CD4-positive, alpha-beta T cell (primary cell): ENCODE measurements around the gene TAS2R31. TPM values are rescaled to one million over a fixed set of nuclear protein-coding genes. Genes with fewer than 3 reads are reported as not detected.

Experiments
- ATAC-seq: fragments of 200-7000 bp; cut with Tn5 transposase; one replicate; pipeline ENCODE4 v1.10.0; 2022; ENCODE audit warnings: mild to moderate bottlenecking; ENCODE audit not compliant: poor library complexity
- CTCF ChIA-PET: fragments of 350-600 bp; sonication (Branson Sonifier 250); formaldehyde crosslinking; loops from one replicate; lab custom pipeline; 2021; ENCODE audit warnings: antibody characterized with exemption, inconsistent platforms; lab: Charles Lee
- POLR2A ChIA-PET: fragments of 350-600 bp; sonication (Branson Sonifier 250); formaldehyde crosslinking; loops from one replicate; lab custom pipeline; 2021; ENCODE audit warnings: antibody characterized with exemption, inconsistent platforms; lab: Charles Lee
- DNase-seq, 14 experiments: peaks; one replicate each; pipeline ENCODE4 v3.0.0-alpha.2; 2013 to 2020; ENCODE audit warnings: mixed read lengths in 2 of 14
- H3K27ac ChIP-seq, 2 donors: one replicate each; pipeline versions ENCODE4 v1.5.1 to v1.7.0; 2013; ENCODE audit warnings: low read length in 2 of 2, low read depth in 1 of 2, mild to moderate bottlenecking in 1 of 2
- H3K27me3 ChIP-seq, 2 experiments: 1 replicate in 1 of 2; 2 replicates in 1 of 2; pipeline versions ENCODE4 v1.6.1 to v1.7.0; 2013; ENCODE audit warnings: low read length in 2 of 2, control low read depth in 1 of 2, mild to moderate bottlenecking in 1 of 2, moderate library complexity in 1 of 2; ENCODE audit not compliant: insufficient read depth in 2 of 2, control insufficient read depth in 1 of 2
- H3K36me3 ChIP-seq: one replicate; pipeline ENCODE4 v1.6.1; 2013; ENCODE audit warnings: low read length, control low read depth; ENCODE audit not compliant: insufficient read depth
- H3K4me1 ChIP-seq: one replicate; pipeline ENCODE4 v1.6.1; 2013; ENCODE audit warnings: low read length, control low read depth; ENCODE audit not compliant: insufficient read depth
- H3K4me3 ChIP-seq: one replicate; pipeline ENCODE4 v1.5.1; 2013; ENCODE audit warnings: mild to moderate bottlenecking, low read length, moderate library complexity
- H3K9me3 ChIP-seq, 2 experiments: 1 replicate in 1 of 2; 2 replicates in 1 of 2; pipeline versions ENCODE4 v1.6.1 to v1.7.0; 2013; ENCODE audit warnings: low read length in 2 of 2, mild to moderate bottlenecking in 2 of 2, control low read depth in 1 of 2, moderate library complexity in 1 of 2; ENCODE audit not compliant: control insufficient read depth in 1 of 2, insufficient read depth in 1 of 2
- H3K27ac Mint-ChIP-seq: one replicate; pipeline ENCODE4 v1.8.0; 2020; ENCODE audit warnings: mixed read lengths
- H3K27me3 Mint-ChIP-seq: one replicate; pipeline ENCODE4 v1.8.0; 2021; ENCODE audit warnings: mixed read lengths
- H3K36me3 Mint-ChIP-seq: one replicate; pipeline ENCODE4 v1.8.0; 2021; ENCODE audit warnings: low read depth, mixed read lengths
- H3K4me1 Mint-ChIP-seq: one replicate; pipeline ENCODE4 v1.8.0; 2021; ENCODE audit warnings: low read depth, mixed read lengths
- H3K4me3 Mint-ChIP-seq: one replicate; pipeline ENCODE4 v1.8.0; 2020; ENCODE audit warnings: mild to moderate bottlenecking, mixed read lengths
- H3K9me3 Mint-ChIP-seq: one replicate; pipeline ENCODE4 v1.8.0; 2020; ENCODE audit warnings: mixed read lengths
- intact Hi-C, 2 experiments: fragments of 100-400 bp; cut with DNase I in 1 of 2; cut with micrococcal nuclease in 1 of 2; formaldehyde crosslinking; loops; one replicate each; pipeline versions ENCODE4 v1.15.1 to v1.9.0; 2023 to 2025; cut with DNase I, micrococcal nuclease
- polyA plus RNA-seq, 2 donors: library from polyadenylated mRNA; unstranded; fragments of 120-200 nt; gene quantifications; one replicate each; pipeline ENCODE4 v1.2.1, GENCODE V29; 2013
- total RNA-seq, 174 experiments: library from RNA in 2 of 174; stranded (reverse) in 2 of 174; gene quantifications; one replicate each; pipeline ENCODE4 v1.2.3 and lab custom pipeline; 2021 to 2026
- TF ChIP-seq, protein P1 (sequence below): fragments of 200-600 bp; IDR thresholded peaks from one replicate; pipeline ENCODE4 v1.8.0; 2022; ENCODE audit warnings: antibody characterized with exemption, mild to moderate bottlenecking

Gene TAS2R31, protein sequence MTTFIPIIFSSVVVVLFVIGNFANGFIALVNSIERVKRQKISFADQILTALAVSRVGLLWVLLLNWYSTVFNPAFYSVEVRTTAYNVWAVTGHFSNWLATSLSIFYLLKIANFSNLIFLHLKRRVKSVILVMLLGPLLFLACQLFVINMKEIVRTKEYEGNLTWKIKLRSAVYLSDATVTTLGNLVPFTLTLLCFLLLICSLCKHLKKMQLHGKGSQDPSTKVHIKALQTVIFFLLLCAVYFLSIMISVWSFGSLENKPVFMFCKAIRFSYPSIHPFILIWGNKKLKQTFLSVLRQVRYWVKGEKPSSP
- total RNA-seq = 1 to 10 TPM; 1.7 to 1.9 TPM
- polyA plus RNA-seq (2013, experiment 1 of 2) = 1.0 TPM
- 1.6 TPM for polyA plus RNA-seq (2013, experiment 2 of 2)
- 0.31 to 9.6 (median 1.4) reads per million in 172 experiments for total RNA-seq (lab: John Stamatoyannopoulos, UW)

GRCh38 chr12:11031307-11031706 is at the start of gene TAS2R31:
Gene TAS2R31 (minus strand): TSS chr12:11031407. CDS start chr12:11031335, 72 bp downstream.
- DNase-seq = no peak
- Mint-ChIP-seq H3K27me3 (no peaks in the 10 kb centered on the region), H3K9me3 (no peaks in the 10 kb centered on the region), H3K27ac (no peak within 1 kb of the TSS), H3K4me3 (no peak within 1 kb of the TSS), H3K36me3 (peaks cover 69% of the 10 kb centered on the region), H3K4me1 (no peaks in the 10 kb centered on the region)
- Histone ChIP-seq H3K4me3 (no peak within 1 kb of the TSS), H3K9me3 (no peaks in the 10 kb centered on the region), H3K4me1 (no peaks in the 10 kb centered on the region), H3K27me3 (no peaks in the 10 kb centered on the region), H3K36me3 (peaks cover 9% of the 10 kb centered on the region), H3K27ac (no peak within 1 kb of the TSS)
- intact Hi-C loops = no loop called here
- no peak for ATAC-seq
- TF ChIP-seq, protein P1, sequence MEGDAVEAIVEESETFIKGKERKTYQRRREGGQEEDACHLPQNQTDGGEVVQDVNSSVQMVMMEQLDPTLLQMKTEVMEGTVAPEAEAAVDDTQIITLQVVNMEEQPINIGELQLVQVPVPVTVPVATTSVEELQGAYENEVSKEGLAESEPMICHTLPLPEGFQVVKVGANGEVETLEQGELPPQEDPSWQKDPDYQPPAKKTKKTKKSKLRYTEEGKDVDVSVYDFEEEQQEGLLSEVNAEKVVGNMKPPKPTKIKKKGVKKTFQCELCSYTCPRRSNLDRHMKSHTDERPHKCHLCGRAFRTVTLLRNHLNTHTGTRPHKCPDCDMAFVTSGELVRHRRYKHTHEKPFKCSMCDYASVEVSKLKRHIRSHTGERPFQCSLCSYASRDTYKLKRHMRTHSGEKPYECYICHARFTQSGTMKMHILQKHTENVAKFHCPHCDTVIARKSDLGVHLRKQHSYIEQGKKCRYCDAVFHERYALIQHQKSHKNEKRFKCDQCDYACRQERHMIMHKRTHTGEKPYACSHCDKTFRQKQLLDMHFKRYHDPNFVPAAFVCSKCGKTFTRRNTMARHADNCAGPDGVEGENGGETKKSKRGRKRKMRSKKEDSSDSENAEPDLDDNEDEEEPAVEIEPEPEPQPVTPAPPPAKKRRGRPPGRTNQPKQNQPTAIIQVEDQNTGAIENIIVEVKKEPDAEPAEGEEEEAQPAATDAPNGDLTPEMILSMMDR = no peak
- POLR2A ChIA-PET = no interaction called here
- CTCF ChIA-PET = no interaction called here

- H3K27me3 Mint-ChIP-seq = no peaks in the 10 kb centered on the region
- Histone ChIP-seq H3K27me3 (no peaks in the 10 kb centered on the region), H3K27ac (no peak overlapping the region), H3K9me3 (no peaks in the 10 kb centered on the region), H3K36me3 (no peaks in the 10 kb centered on the region), H3K4me1 (no peaks in the 10 kb centered on the region), H3K4me3 (no peak overlapping the region)
- ChIA-PET POLR2A (no interaction called here), CTCF (interaction anchor here (1.4 kb wide), 1 partner anchor 13 kb away, joined by 3 read pairs; no protein-coding TSS in a partner anchor)
- H3K9me3 Mint-ChIP-seq = peaks cover 4% of the 10 kb centered on the region
- TF ChIP-seq, protein P1 = no peak
- ATAC-seq (no peak), DNase-seq (no peak)
- no peak overlapping the region for H3K4me3 Mint-ChIP-seq
- H3K27ac Mint-ChIP-seq = no peak overlapping the region
- intact Hi-C loops = no loop called here
- peaks cover 60% of the 10 kb centered on the region for H3K36me3 Mint-ChIP-seq
- H3K4me1 Mint-ChIP-seq = peaks cover 52% of the 10 kb centered on the region
Observed at GRCh38 chr12:11078246-11078645, 47.0 kb upstream of the TAS2R31 start.

- TF ChIP-seq, protein P1 = no peak
- Mint-ChIP-seq H3K27me3 (no peaks in the 10 kb centered on the region), H3K27ac (no peak overlapping the region), H3K4me3 (no peak overlapping the region), H3K36me3 (peaks cover 56% of the 10 kb centered on the region), H3K4me1 (peaks cover 52% of the 10 kb centered on the region), H3K9me3 (peaks cover 1% of the 10 kb centered on the region)
- intact Hi-C loops = no loop called here
- Histone ChIP-seq H3K4me1 (no peaks in the 10 kb centered on the region), H3K27ac (no peak overlapping the region), H3K4me3 (no peak overlapping the region), H3K36me3 (no peaks in the 10 kb centered on the region), H3K9me3 (no peaks in the 10 kb centered on the region), H3K27me3 (no peaks in the 10 kb centered on the region)
- ChIA-PET POLR2A (interaction anchor here (0.7 to 1.0 kb wide), 2 partner anchors 96 to 316 kb away, joined by 3 read pairs; no protein-coding TSS in a partner anchor), CTCF (no interaction called here)
- ATAC-seq (no peak), DNase-seq (no peak)
Observed at GRCh38 chr12:11075642-11076041, 44.4 kb upstream of the TAS2R31 start.
